Liver (tissue), 9 donors: ENCODE results near the gene CCL22. TPM values are rescaled to one million over a fixed set of nuclear protein-coding genes. Genes with fewer than 3 reads are reported as not detected.

Experiments
- DNase-seq: peaks from one replicate; pipeline ENCODE4 v3.0.0-alpha.2; 2017; ENCODE audit warnings: low spot score
- H3K27ac ChIP-seq, 2 donors: one replicate each; pipeline ENCODE4 v1.7.0; 2013; ENCODE audit warnings: inconsistent platforms in 2 of 2, low read length in 2 of 2, control low read depth in 1 of 2, low read depth in 1 of 2, mild to moderate bottlenecking in 1 of 2
- H3K27me3 ChIP-seq, 4 donors: one replicate each; pipeline versions ENCODE4 v1.6.1 to v1.7.0; 2013; ENCODE audit warnings: low read length in 3 of 4, inconsistent platforms in 1 of 4, mild to moderate bottlenecking in 1 of 4, moderate library complexity in 1 of 4; ENCODE audit not compliant: control insufficient read depth in 4 of 4, insufficient read depth in 4 of 4
- H3K36me3 ChIP-seq, 4 donors: one replicate each; pipeline versions ENCODE4 v1.6.1 to v1.7.0; 2013; ENCODE audit warnings: low read length in 3 of 4, mild to moderate bottlenecking in 3 of 4, low read depth in 1 of 4, moderate library complexity in 1 of 4; ENCODE audit not compliant: control insufficient read depth in 4 of 4, insufficient read depth in 3 of 4
- H3K4me1 ChIP-seq, 4 donors: one replicate each; pipeline versions ENCODE4 v1.6.1 to v1.7.0; 2013; ENCODE audit warnings: low read length in 3 of 4, mild to moderate bottlenecking in 3 of 4, moderate library complexity in 1 of 4; ENCODE audit not compliant: control insufficient read depth in 4 of 4, insufficient read depth in 4 of 4
- H3K4me3 ChIP-seq, 3 donors: one replicate each; pipeline versions ENCODE4 v1.6.1 to v1.7.0; 2013; ENCODE audit warnings: low read length in 3 of 3, control low read depth in 1 of 3, low read depth in 1 of 3, mild to moderate bottlenecking in 1 of 3
- H3K9ac ChIP-seq, 2 donors: one replicate each; pipeline ENCODE4 v1.7.0; 2013; ENCODE audit warnings: low read length in 2 of 2, mild to moderate bottlenecking in 2 of 2, moderate library complexity in 2 of 2, control low read depth in 1 of 2, low read depth in 1 of 2
- H3K9me3 ChIP-seq, 4 donors: one replicate each; pipeline versions ENCODE4 v1.6.1 to v1.7.0; 2013; ENCODE audit warnings: low read length in 3 of 4; ENCODE audit not compliant: control insufficient read depth in 4 of 4
- EGR1 ChIP-seq, 2 donors: IDR thresholded peaks; 2 replicates each; pipeline ENCODE4 v1.6.1; 2016 to 2018; ENCODE audit warnings: antibody characterized with exemption in 2 of 2, low read depth in 2 of 2
- FOXA1 ChIP-seq: IDR thresholded peaks from 2 replicates; pipeline ENCODE4 v1.6.1; 2016; ENCODE audit warnings: antibody characterized with exemption
- FOXA2 ChIP-seq: IDR thresholded peaks from 2 replicates; pipeline ENCODE4 v1.6.1; 2016; ENCODE audit warnings: antibody characterized with exemption
- GABPA ChIP-seq, 2 donors: IDR thresholded peaks in 1 of 2; conservative IDR thresholded peaks in 1 of 2; 2 replicates each; pipeline ENCODE4 v1.6.1; 2016; ENCODE audit warnings: antibody characterized with exemption in 2 of 2, mild to moderate bottlenecking in 1 of 2, moderate library complexity in 1 of 2
- HNF4A ChIP-seq, 2 donors: conservative IDR thresholded peaks; 2 replicates each; pipeline ENCODE4 v1.6.1; 2016; ENCODE audit warnings: antibody characterized with exemption in 2 of 2, mild to moderate bottlenecking in 2 of 2
- JUND ChIP-seq, 2 donors: IDR thresholded peaks; 2 replicates each; pipeline ENCODE4 v1.6.1; 2016; ENCODE audit warnings: antibody characterized with exemption in 2 of 2
- MAX ChIP-seq: IDR thresholded peaks from 2 replicates; pipeline ENCODE4 v1.6.1; 2016; ENCODE audit warnings: antibody characterized with exemption
- NR2F2 ChIP-seq: IDR thresholded peaks from 2 replicates; pipeline ENCODE4 v1.6.1; 2016; ENCODE audit warnings: antibody characterized with exemption
- RAD21 ChIP-seq, 2 donors: IDR thresholded peaks; 2 replicates each; pipeline ENCODE4 v1.6.1; 2016; ENCODE audit warnings: antibody characterized with exemption in 2 of 2, mild to moderate bottlenecking in 2 of 2
- RXRA ChIP-seq, 2 donors: IDR thresholded peaks; 2 replicates each; pipeline ENCODE4 v1.6.1; 2017 to 2018; ENCODE audit warnings: antibody characterized with exemption in 2 of 2, mild to moderate bottlenecking in 1 of 2
- WGBS: extraction: QIAGEN DNeasy Blood & Tissue Kit; methylation state at CpG from one replicate; pipeline ENCODE4 v1.1.7; 2013; 5-methylcytosine and 5-hydroxymethylcytosine counted together
- polyA plus RNA-seq, 2 donors: library from polyadenylated mRNA; stranded (reverse) in 1 of 2; unstranded in 1 of 2; fragments of 200-250 nt in 1 of 2; fragments of >200 nt in 1 of 2; fragmentation: Nextera tagmentation in 1 of 2; extraction: Ambion mirVana in 1 of 2; gene quantifications; one replicate each; pipeline versions ENCODE4 v1.2.1 to v1.2.3, GENCODE V29; 2013 to 2015
- total RNA-seq, 2 donors: library from RNA; depleted of rRNA; stranded (reverse); fragments of >200 nt; gene quantifications; one replicate each; pipeline ENCODE4 v1.2.3, GENCODE V29; 2014
- donor health status: healthy.
- donor health status: healthy.
- donor health status: healthy.
- donor health status: healthy.
- donor health status: healthy.

The CCL22 gene
- total and polyA plus RNA-seq, 4 donors, result 0.02 to 0.09 TPM; not detected in 2

GRCh38 chr16:57380671-57381462, 22.3 kb downstream of the CCL22 start:
- H3K4me3 ChIP-seq, result no peak overlapping the region
- no peaks in the 10 kb centered on the region for H3K27me3 ChIP-seq
- no peak overlapping the region for H3K9ac ChIP-seq
- WGBS, result 66% methylated on average over 8 of the region's 8 CpGs
- H3K36me3 ChIP-seq, result peaks cover 6 to 15% (median 9%) of the 10 kb centered on the region in 4 donors
- no peak overlapping the region for H3K27ac ChIP-seq
- H3K4me1 ChIP-seq, result peaks cover 3 to 30% (median 12%) of the 10 kb centered on the region in 4 donors
- TF ChIP-seq JUND (IDR thresholded peaks at IDR 0.05) (no peak), NR2F2 (peak; percentile 43), HNF4A (conservative IDR thresholded peaks at IDR 0.05) (no peak), RAD21 (IDR thresholded peaks at IDR 0.05) (peak in 1 of 2 donors; percentile 3)
- DNase-seq, result peak; percentile 59
- H3K9me3 ChIP-seq, result no peaks in the 10 kb centered on the region

- H3K27ac ChIP-seq, result no peak overlapping the region
- no peaks in the 10 kb centered on the region for H3K27me3 ChIP-seq
- no peaks in the 10 kb centered on the region for H3K9me3 ChIP-seq
- TF ChIP-seq RXRA (IDR thresholded peaks at IDR 0.05) (no peak), FOXA1 (no peak)
- no peak overlapping the region for H3K4me3 ChIP-seq
- H3K36me3 ChIP-seq, result peaks cover 6 to 15% (median 9%) of the 10 kb centered on the region in 4 donors
- WGBS, result 95% methylated on average over 35 of the region's 35 CpGs
- H3K4me1 ChIP-seq, result peaks cover 2 to 23% (median 8%) of the 10 kb centered on the region in 4 donors
- DNase-seq, result no peak
- H3K9ac ChIP-seq, result no peak overlapping the region
Measured at GRCh38 chr16:57381791-57382534, 23.4 kb downstream of the CCL22 start.

- Histone ChIP-seq H3K9me3 (no peaks in the 10 kb centered on the region), H3K4me3 (no peak overlapping the region), H3K27ac (no peak overlapping the region), H3K9ac (no peak overlapping the region), H3K27me3 (no peaks in the 10 kb centered on the region), H3K36me3 (peaks cover 6 to 15% (median 9%) of the 10 kb centered on the region in 4 donors), H3K4me1 (peaks cover 2 to 17% (median 8%) of the 10 kb centered on the region in 4 donors)
- no peak for TF ChIP-seq HNF4A (conservative IDR thresholded peaks at IDR 0.05)
- TF ChIP-seq FOXA2, result no peak
- TF ChIP-seq NR2F2, result no peak
- no peak for TF ChIP-seq EGR1 (IDR thresholded peaks at IDR 0.05; ENCODE audit: low read depth in 2 of 2)
- no peak for TF ChIP-seq GABPA (IDR thresholded peaks at IDR 0.05 in 1 of 2, conservative IDR thresholded peaks at IDR 0.05 in 1 of 2)
- no peak for TF ChIP-seq MAX
- DNase-seq, result no peak
- 94% methylated on average over 16 of the region's 16 CpGs for WGBS
Measured at GRCh38 chr16:57382535-57383275, 24.1 kb downstream of the CCL22 start.
